ENCODE data around the gene TMEM51. TPM values are rescaled to one million over a fixed set of nuclear protein-coding genes. Genes with fewer than 3 reads are reported as not detected.

Gene TMEM51
- total and polyA plus RNA-seq, 10 of the 15 experiments (the other 5 are each of a cell fraction or from before 2014, with no cell fraction given): 0.55 to 4.8 (median 3.1) TPM

- Histone ChIP-seq H2AFZ (ENCODE audit: control insufficient read depth, low read depth, low read length) (no peak overlapping the region), H3K79me2 (ENCODE audit: control insufficient read depth, insufficient read depth, low read length) (no peaks in the 10 kb centered on the region), H3K9ac (ENCODE audit: control insufficient read depth, insufficient read depth, low read length) (no peak overlapping the region), H3K4me1 (ENCODE audit: control insufficient read depth, insufficient read depth, low read length) (peaks cover 6% of the 10 kb centered on the region), H3K4me3 (no peak overlapping the region), H3K4me2 (ENCODE audit: control insufficient read depth, insufficient read depth) (no peak overlapping the region), H3K9me3 (replicated peaks; ENCODE audit: control insufficient read depth, insufficient read depth, low read length) (no peaks in the 10 kb centered on the region; the same call in 2 of the 3 replicates), H3K27me3 (replicated peaks in 1 of 2; ENCODE audit: control insufficient read depth in 2 of 2, insufficient read depth in 2 of 2, low read length in 1 of 2) (peaks cover 0 to 2% of the 10 kb centered on the region in 2 experiments; a peak in 2 of 4 replicates), H4K20me1 (ENCODE audit: control insufficient read depth, insufficient read depth) (no peaks in the 10 kb centered on the region), H3K36me3 (ENCODE audit: control insufficient read depth in 2 of 2, insufficient read depth in 2 of 2, low read length in 1 of 2) (no peaks in the 10 kb centered on the region), H3K27ac (ENCODE audit: control insufficient read depth, insufficient read depth) (no peak overlapping the region)
- ChIA-PET POLR2A (no interaction called here), CTCF (interaction anchor here (1.9 kb wide), 1 partner anchor 10 kb away, joined by 5 read pairs; no protein-coding TSS in a partner anchor), SMC1A (ENCODE audit: uncharacterized antibody, unreplicated experiment) (no interaction called here), RAD21 (ENCODE audit: unreplicated experiment) (no interaction called here)
- ATAC-seq: no peak
- BruUV-seq (replicated peaks): no TSS peak
- 16% methylated on average over 4 of the region's 4 CpGs for WGBS (ENCODE audit: insufficient coverage, insufficient replicate concordance, low lambda C conversion rate, missing lambda C conversion rate)
- intact Hi-C loops (cut with micrococcal nuclease; ENCODE audit: unreplicated experiment): no loop called here
- TF ChIP-seq ZBED1 (IDR thresholded peaks at IDR 0.05; ENCODE audit: borderline replicate concordance): no peak
- in situ Hi-C loops (cut with MboI): no loop called here
- DNase-seq (ENCODE audit: low read depth, low spot score): no peak
- FAIRE-seq: no peak
Observed at GRCh38 chr1:15146142-15146680, 7.3 kb upstream of the TMEM51 start.

GRCh38 chr1:15146971-15147376 is 6.6 kb upstream of the TMEM51 start:
- H3K9me3 ChIP-seq (replicated peaks; ENCODE audit: control insufficient read depth, insufficient read depth, low read length): no peaks in the 10 kb centered on the region; the same call in 2 of the 3 replicates
- H3K4me1 ChIP-seq (ENCODE audit: control insufficient read depth, insufficient read depth, low read length): peaks cover 6% of the 10 kb centered on the region
- ChIA-PET POLR2A (no interaction called here), RAD21 (ENCODE audit: unreplicated experiment) (interaction anchor here (2.6 kb wide), 1 partner anchor 18 kb away, joined by 10 read pairs; no protein-coding TSS in a partner anchor), SMC1A (ENCODE audit: uncharacterized antibody, unreplicated experiment) (no interaction called here), CTCF (interaction anchor here (1.2 to 1.9 kb wide), 3 partner anchors 10 to 114 kb away, joined by 3 to 7 read pairs (median 5); no protein-coding TSS in a partner anchor)
- H3K27ac ChIP-seq (ENCODE audit: control insufficient read depth, insufficient read depth): no peak overlapping the region
- WGBS (ENCODE audit: insufficient coverage, insufficient replicate concordance, low lambda C conversion rate, missing lambda C conversion rate): 17% methylated on average over 4 of the region's 4 CpGs
- DNase-seq (ENCODE audit: low read depth, low spot score): no peak
- intact Hi-C loops (cut with micrococcal nuclease; ENCODE audit: unreplicated experiment) (no loop called here), in situ Hi-C loops (cut with MboI) (no loop called here)
- no peaks in the 10 kb centered on the region for H4K20me1 ChIP-seq (ENCODE audit: control insufficient read depth, insufficient read depth)
- BruUV-seq (replicated peaks): no TSS peak
- H3K4me3 ChIP-seq: no peak overlapping the region
- no peak overlapping the region for H3K4me2 ChIP-seq (ENCODE audit: control insufficient read depth, insufficient read depth)
- H3K9ac ChIP-seq (ENCODE audit: control insufficient read depth, insufficient read depth, low read length): no peak overlapping the region
- ATAC-seq: peak; percentile 76
- H3K79me2 ChIP-seq (ENCODE audit: control insufficient read depth, insufficient read depth, low read length): no peaks in the 10 kb centered on the region
- no peaks in the 10 kb centered on the region for H3K36me3 ChIP-seq (ENCODE audit: control insufficient read depth in 2 of 2, insufficient read depth in 2 of 2, low read length in 1 of 2)
- no peak for FAIRE-seq
- H3K27me3 ChIP-seq (replicated peaks in 1 of 2; ENCODE audit: control insufficient read depth in 2 of 2, insufficient read depth in 2 of 2, low read length in 1 of 2): peaks cover 4% of the 10 kb centered on the region in 2 experiments; a peak in 2 of 4 replicates
- no peak overlapping the region for H2AFZ ChIP-seq (ENCODE audit: control insufficient read depth, low read depth, low read length)
- TF ChIP-seq WRNIP1 (IDR thresholded peaks at IDR 0.05; ENCODE audit: borderline replicate concordance, low read depth, low read length): no peak
- no peak for TF ChIP-seq REST (IDR thresholded peaks at IDR 0.05; ENCODE audit: low read depth, low read length)
- no peak for TF ChIP-seq SMAD5 (IDR thresholded peaks at IDR 0.05; ENCODE audit: low read depth)
- TF ChIP-seq ZBTB4 (CRISPR knock-in tag; IDR thresholded peaks at IDR 0.05): no peak
- TF ChIP-seq IRF5 (IDR thresholded peaks at IDR 0.05; ENCODE audit: borderline replicate concordance): no peak
- TF ChIP-seq FOXM1 (IDR thresholded peaks at IDR 0.05; ENCODE audit: low read depth, low read length): no peak
- no peak for TF ChIP-seq CHD2 (IDR thresholded peaks at IDR 0.05; ENCODE audit: borderline replicate concordance, low read depth, low read length)

Data from GM12878 (cell line).